TTC549 (cell line): ENCODE data around the gene NAT14.

Experiments used
- FAIRE-seq: peaks from 2 replicates; lab custom pipeline; 2012; peaks lifted over from hg19 to GRCh38; lab: Jason Lieb, UNC

Gene NAT14

GRCh38 chr19:55453511-55454260 is 31.3 kb upstream of the NAT14 start:
- no peak for FAIRE-seq

GRCh38 chr19:55454787-55455243 is 30.2 kb upstream of the NAT14 start:
- no peak for FAIRE-seq

GRCh38 chr19:55455576-55456235 is 29.3 kb upstream of the NAT14 start:
- no peak for FAIRE-seq

GRCh38 chr19:55456347-55456746 is 28.6 kb upstream of the NAT14 start:
- FAIRE-seq, result no peak

- FAIRE-seq, result no peak
Observed at GRCh38 chr19:55457683-55458457, 27.1 kb upstream of the NAT14 start.

GRCh38 chr19:55459551-55459949 is 25.4 kb upstream of the NAT14 start:
- no peak for FAIRE-seq

GRCh38 chr19:55459950-55460657 is 24.9 kb upstream of the NAT14 start:
- no peak for FAIRE-seq

GRCh38 chr19:55460670-55461258 is 24.2 kb upstream of the NAT14 start:
- peak; percentile 53 for FAIRE-seq

GRCh38 chr19:55461259-55461973 is 23.6 kb upstream of the NAT14 start, which contains the start of gene ISOC2:
TSS of gene ISOC2 (minus strand) at chr19:55461642. CDS start at chr19:55456486, 5,156 bp downstream.
- peak; percentile 97 for FAIRE-seq

- no peak for FAIRE-seq
Observed at GRCh38 chr19:55461974-55462626, 22.9 kb upstream of the NAT14 start.

- no peak for FAIRE-seq
Observed at GRCh38 chr19:55462722-55463121, 22.3 kb upstream of the NAT14 start.

GRCh38 chr19:55463583-55464031 is 21.4 kb upstream of the NAT14 start:
- FAIRE-seq, result no peak

- FAIRE-seq, result no peak
Observed at GRCh38 chr19:55464039-55464661, 20.8 kb upstream of the NAT14 start.

GRCh38 chr19:55464662-55465054 is 20.3 kb upstream of the NAT14 start, which contains the start of gene C19orf85:
TSS of gene C19orf85 (minus strand) at chr19:55464751. CDS start at chr19:55464554, 197 bp downstream.
- FAIRE-seq, result no peak

- FAIRE-seq, result no peak
Observed at GRCh38 chr19:55465460-55466240, 19.3 kb upstream of the NAT14 start.

GRCh38 chr19:55466241-55466614 is 18.8 kb upstream of the NAT14 start:
- no peak for FAIRE-seq

- FAIRE-seq, result no peak
Observed at GRCh38 chr19:55467236-55468053, 17.5 kb upstream of the NAT14 start.

GRCh38 chr19:55468054-55468393 is 17.0 kb upstream of the NAT14 start:
- no peak for FAIRE-seq
